ENCODE results near the gene NTRK2. TPM values are rescaled to one million over a fixed set of nuclear protein-coding genes. Genes with fewer than 3 reads are reported as not detected.

Gene NTRK2
- polyA plus RNA-seq, 1 donor (not counting 4 experiments of a cell fraction or from before 2014, with no cell fraction given), result 0.08 TPM

DNA sequence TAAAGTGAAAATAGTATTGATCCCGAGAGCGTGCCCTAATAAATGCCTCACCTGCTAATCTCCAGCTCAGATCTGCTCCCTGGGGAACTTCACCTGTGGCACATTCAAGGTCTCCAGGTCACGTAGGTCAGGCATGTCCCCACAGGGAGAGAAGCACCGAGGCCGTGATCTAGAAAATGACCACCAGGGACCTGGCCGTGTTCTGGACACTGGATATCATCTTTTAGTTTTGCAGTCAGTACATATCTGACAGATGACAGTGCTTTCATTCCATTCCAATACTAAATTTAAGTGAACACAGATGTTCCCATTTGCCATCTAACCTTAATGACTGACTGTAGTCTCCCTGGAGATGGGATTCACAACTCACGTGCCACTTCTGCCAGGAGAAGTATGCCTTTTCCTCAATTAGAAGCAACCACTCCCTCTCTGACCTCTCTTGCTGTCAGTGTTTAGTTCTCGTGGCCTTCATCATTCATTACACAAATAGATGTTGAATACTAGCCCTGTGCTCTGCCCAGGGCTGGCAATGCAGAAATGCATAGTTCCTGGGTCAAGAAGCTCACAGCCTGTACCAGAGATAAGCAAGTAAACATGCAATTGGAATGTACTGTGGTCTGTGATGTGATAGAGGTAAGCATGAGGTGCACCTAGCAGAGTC is 276.5 kb downstream of the NTRK2 start:
- Histone ChIP-seq H3K9me3 (ENCODE audit: control insufficient read depth, low read depth, low read length) (no peaks in the 10 kb centered on the region), H3K36me3 (ENCODE audit: control insufficient read depth in 2 of 2, extremely low read depth in 1 of 2, insufficient read depth in 2 of 2, low read length in 2 of 2) (no peaks in the 10 kb centered on the region), H4K20me1 (ENCODE audit: control insufficient read depth, extremely low read depth, insufficient read depth, low read length) (no peaks in the 10 kb centered on the region), H3K27me3 (ENCODE audit: control insufficient read depth, extremely low read depth, insufficient read depth, low read length) (no peaks in the 10 kb centered on the region), H3K4me3 (ENCODE audit: control insufficient read depth in 2 of 3, extremely low read depth in 1 of 3, insufficient read depth in 2 of 3, low read depth in 1 of 3, low read length in 3 of 3) (no peak overlapping the region), H3K4me1 (ENCODE audit: control insufficient read depth, extremely low read depth, insufficient read depth, low read length) (peaks cover 5% of the 10 kb centered on the region), H3K4me2 (ENCODE audit: control insufficient read depth, extremely low read depth, insufficient read depth, low read depth, low read length) (no peak overlapping the region), H3K79me2 (ENCODE audit: control insufficient read depth, insufficient read depth, low read length) (no peaks in the 10 kb centered on the region), H3K9ac (ENCODE audit: control insufficient read depth, extremely low read depth, insufficient read depth, low read length) (no peak overlapping the region), H3K9me1 (ENCODE audit: control insufficient read depth, extremely low read depth, insufficient read depth, low read length) (no peaks in the 10 kb centered on the region), H2AFZ (ENCODE audit: control insufficient read depth, low read length) (no peak overlapping the region), H3K27ac (ENCODE audit: control insufficient read depth, insufficient read depth, low read length) (no peak overlapping the region)
- DNase-seq (ENCODE audit: low read depth, low spot score) (no peak), FAIRE-seq (no peak)
- no peak for TF ChIP-seq CTCF (optimal IDR thresholded peaks at IDR 0.05 in 1 of 3, IDR thresholded peaks at IDR 0.05 in 1 of 3, conservative IDR thresholded peaks at IDR 0.05 in 1 of 3; ENCODE audit: extremely low read depth in 1 of 3, insufficient read depth in 2 of 3, low read length in 3 of 3)
- TF ChIP-seq EZH2 (IDR thresholded peaks at IDR 0.05; ENCODE audit: low read length), result no peak
- dilution Hi-C loops (cut with MboI; ENCODE audit: extremely low pct_ligation_motif_present, low sequenced_read_pairs), result no loop called here

DNA sequence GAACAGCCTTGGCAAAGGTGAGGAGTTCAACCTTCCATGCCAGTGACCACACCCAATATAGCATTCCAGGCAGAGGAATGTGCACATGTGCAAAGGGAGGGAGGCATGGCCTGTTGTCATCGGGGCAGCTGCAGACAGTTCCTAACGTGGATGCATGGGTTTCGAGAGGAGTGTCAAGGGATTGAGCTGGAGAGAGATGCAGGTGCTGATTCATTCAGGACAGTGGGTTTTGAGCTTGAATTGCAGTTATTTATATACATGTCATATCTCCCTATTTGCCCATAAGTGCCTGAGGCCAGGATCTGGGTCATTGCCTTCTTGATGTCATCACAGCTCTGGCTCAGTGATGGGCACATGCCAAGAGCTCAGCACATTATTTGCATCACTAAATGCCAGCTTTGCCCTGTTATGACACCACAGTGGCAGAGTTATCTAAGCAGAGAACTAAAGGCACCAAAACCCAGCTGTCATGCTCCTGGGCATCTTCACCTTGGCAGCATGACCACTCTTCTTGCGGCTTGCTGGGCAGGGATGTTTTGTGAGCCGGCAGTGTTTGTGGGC is 278.0 kb downstream of the NTRK2 start:
- H4K20me1 ChIP-seq (ENCODE audit: control insufficient read depth, extremely low read depth, insufficient read depth, low read length), result no peaks in the 10 kb centered on the region
- H3K4me1 ChIP-seq (ENCODE audit: control insufficient read depth, extremely low read depth, insufficient read depth, low read length), result peaks cover 5% of the 10 kb centered on the region
- H3K9me3 ChIP-seq (ENCODE audit: control insufficient read depth, low read depth, low read length), result no peaks in the 10 kb centered on the region
- no peak overlapping the region for H2AFZ ChIP-seq (ENCODE audit: control insufficient read depth, low read length)
- no peak overlapping the region for H3K9ac ChIP-seq (ENCODE audit: control insufficient read depth, extremely low read depth, insufficient read depth, low read length)
- no peaks in the 10 kb centered on the region for H3K9me1 ChIP-seq (ENCODE audit: control insufficient read depth, extremely low read depth, insufficient read depth, low read length)
- no peaks in the 10 kb centered on the region for H3K36me3 ChIP-seq (ENCODE audit: control insufficient read depth in 2 of 2, extremely low read depth in 1 of 2, insufficient read depth in 2 of 2, low read length in 2 of 2)
- dilution Hi-C loops (cut with MboI; ENCODE audit: extremely low pct_ligation_motif_present, low sequenced_read_pairs), result no loop called here
- H3K27me3 ChIP-seq (ENCODE audit: control insufficient read depth, extremely low read depth, insufficient read depth, low read length), result no peaks in the 10 kb centered on the region
- TF ChIP-seq EZH2 (IDR thresholded peaks at IDR 0.05; ENCODE audit: low read length), result no peak
- TF ChIP-seq CTCF (optimal IDR thresholded peaks at IDR 0.05 in 1 of 3, IDR thresholded peaks at IDR 0.05 in 1 of 3, conservative IDR thresholded peaks at IDR 0.05 in 1 of 3; ENCODE audit: extremely low read depth in 1 of 3, insufficient read depth in 2 of 3, low read length in 3 of 3), result no peak
- H3K79me2 ChIP-seq (ENCODE audit: control insufficient read depth, insufficient read depth, low read length), result no peaks in the 10 kb centered on the region
- DNase-seq (ENCODE audit: low read depth, low spot score) (peak; percentile 52), FAIRE-seq (peak; percentile 79)
- no peak overlapping the region for H3K4me3 ChIP-seq (ENCODE audit: control insufficient read depth in 2 of 3, extremely low read depth in 1 of 3, insufficient read depth in 2 of 3, low read depth in 1 of 3, low read length in 3 of 3)
- no peak overlapping the region for H3K4me2 ChIP-seq (ENCODE audit: control insufficient read depth, extremely low read depth, insufficient read depth, low read depth, low read length)
- no peak overlapping the region for H3K27ac ChIP-seq (ENCODE audit: control insufficient read depth, insufficient read depth, low read length)
